ENCODE measurements around the gene ABCF1.

DNA sequence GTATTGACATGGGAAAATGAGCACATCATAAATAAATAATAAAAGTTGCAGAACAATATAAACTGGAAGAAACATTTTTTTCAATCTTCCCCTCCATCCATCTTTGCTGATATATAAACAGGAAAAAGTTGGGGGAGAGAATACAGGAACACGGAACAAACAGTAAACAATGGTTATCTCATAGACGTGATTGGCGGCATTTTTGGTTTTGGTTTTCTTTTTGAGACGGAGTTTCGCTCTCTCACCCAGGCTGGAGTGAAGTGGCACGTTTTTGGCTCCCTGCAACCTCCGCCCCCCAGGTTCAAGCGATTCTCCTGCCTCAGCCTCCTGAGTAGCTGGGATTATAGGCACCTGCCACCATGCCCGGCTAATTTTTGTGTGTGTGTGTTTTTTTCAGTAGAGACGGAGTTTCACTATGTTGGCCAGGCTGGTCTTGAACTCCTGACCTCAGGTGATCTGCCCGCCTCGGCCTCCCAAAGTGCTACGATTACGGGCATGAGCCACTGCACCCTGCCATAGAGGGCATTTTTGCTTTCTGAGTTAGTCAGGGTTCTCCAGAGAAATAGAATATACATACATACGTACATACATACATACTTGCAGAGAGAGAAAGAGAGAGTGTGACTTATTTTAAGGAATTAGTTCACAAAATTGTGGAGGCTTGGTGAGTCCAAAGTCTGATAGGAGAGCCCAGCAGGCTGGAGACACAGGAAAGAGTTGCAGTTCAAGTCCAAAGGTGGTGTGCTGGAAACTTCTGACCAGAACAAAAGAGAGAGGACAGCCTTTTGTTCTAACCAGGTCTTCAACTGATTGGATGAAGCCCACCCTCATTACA is 37.6 kb upstream of the ABCF1 start:
- TF ChIP-seq, protein P1, sequence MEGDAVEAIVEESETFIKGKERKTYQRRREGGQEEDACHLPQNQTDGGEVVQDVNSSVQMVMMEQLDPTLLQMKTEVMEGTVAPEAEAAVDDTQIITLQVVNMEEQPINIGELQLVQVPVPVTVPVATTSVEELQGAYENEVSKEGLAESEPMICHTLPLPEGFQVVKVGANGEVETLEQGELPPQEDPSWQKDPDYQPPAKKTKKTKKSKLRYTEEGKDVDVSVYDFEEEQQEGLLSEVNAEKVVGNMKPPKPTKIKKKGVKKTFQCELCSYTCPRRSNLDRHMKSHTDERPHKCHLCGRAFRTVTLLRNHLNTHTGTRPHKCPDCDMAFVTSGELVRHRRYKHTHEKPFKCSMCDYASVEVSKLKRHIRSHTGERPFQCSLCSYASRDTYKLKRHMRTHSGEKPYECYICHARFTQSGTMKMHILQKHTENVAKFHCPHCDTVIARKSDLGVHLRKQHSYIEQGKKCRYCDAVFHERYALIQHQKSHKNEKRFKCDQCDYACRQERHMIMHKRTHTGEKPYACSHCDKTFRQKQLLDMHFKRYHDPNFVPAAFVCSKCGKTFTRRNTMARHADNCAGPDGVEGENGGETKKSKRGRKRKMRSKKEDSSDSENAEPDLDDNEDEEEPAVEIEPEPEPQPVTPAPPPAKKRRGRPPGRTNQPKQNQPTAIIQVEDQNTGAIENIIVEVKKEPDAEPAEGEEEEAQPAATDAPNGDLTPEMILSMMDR (conservative IDR thresholded peaks at IDR 0.05 in 1 of 2, IDR thresholded peaks at IDR 0.05 in 1 of 2; ENCODE audit: low read depth in 1 of 2, low read length in 2 of 2) = no peak
- no peak for TF ChIP-seq EZH2 (IDR thresholded peaks at IDR 0.05; ENCODE audit: low read length, missing control alignments)
